RCC 7860 (cell line): ENCODE data around the gene KREMEN1.
A peak's percentile ranks its signal among the peaks of the same experiment; 100 is the strongest.

ENCODE experiments used
- DNase-seq: peaks from one replicate; pipeline ENCODE4 v3.0.0-alpha.2; 2015; ENCODE audit warnings: low spot score
- FAIRE-seq: peaks from 2 replicates; lab custom pipeline; 2012; peaks lifted over from hg19 to GRCh38; lab: Jason Lieb, UNC

KREMEN1 gene

DNA sequence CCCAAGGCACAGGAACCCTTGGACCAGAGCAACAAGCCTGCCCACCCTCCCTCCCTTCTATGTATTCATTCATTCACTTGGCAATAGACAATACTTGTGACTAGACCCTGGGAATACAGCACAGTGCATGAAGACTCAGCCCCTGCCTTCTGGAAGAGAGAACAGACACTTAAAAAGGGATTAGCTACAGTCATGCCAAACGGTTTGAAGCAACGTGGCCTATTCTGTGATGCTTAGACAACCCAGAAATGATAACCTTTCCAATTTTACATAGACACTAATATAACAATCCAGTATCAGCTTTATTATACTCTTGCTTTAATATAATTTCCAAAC lies 52.6 kb downstream of the KREMEN1 start:
- no peak for FAIRE-seq
- DNase-seq, result no peak

GRCh38 chr22:29125844-29126243 lies 53.0 kb downstream of the KREMEN1 start:
- DNase-seq (no peak), FAIRE-seq (no peak)

DNA sequence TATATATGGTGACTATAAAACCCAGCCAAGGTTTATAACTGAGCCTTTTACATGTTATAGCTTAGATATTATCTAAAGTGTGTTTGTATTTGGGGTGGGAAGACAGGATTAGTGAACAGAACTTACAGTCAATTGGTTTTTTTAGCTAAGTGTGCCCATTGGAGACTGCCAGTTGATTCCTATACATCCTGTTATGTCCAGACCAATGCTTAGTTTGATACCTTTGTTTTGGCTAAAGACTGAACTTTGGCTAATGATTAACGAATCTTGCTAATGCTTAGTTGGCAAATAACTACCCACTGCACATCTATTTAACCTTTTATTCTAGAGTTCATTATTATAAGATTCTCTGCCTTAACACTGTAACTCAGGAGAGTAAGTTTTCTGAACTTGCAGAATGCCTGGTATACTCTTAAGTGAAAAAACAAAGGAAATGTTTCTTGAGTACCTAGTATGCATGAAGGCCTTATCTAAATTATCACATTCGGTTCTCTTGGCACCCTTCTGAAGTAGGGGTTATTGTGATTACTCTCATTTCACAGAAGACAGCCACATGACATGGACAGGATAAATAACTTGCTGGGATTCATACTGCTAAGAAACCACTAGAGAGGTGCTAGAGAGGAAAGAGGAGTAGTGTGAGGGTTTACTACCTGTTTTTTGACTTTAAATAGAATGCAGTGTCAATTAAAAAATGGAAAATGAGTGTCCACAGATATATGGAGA lies 54.0 kb downstream of the KREMEN1 start:
- peak; percentile 22 for DNase-seq
- FAIRE-seq, result no peak

DNA sequence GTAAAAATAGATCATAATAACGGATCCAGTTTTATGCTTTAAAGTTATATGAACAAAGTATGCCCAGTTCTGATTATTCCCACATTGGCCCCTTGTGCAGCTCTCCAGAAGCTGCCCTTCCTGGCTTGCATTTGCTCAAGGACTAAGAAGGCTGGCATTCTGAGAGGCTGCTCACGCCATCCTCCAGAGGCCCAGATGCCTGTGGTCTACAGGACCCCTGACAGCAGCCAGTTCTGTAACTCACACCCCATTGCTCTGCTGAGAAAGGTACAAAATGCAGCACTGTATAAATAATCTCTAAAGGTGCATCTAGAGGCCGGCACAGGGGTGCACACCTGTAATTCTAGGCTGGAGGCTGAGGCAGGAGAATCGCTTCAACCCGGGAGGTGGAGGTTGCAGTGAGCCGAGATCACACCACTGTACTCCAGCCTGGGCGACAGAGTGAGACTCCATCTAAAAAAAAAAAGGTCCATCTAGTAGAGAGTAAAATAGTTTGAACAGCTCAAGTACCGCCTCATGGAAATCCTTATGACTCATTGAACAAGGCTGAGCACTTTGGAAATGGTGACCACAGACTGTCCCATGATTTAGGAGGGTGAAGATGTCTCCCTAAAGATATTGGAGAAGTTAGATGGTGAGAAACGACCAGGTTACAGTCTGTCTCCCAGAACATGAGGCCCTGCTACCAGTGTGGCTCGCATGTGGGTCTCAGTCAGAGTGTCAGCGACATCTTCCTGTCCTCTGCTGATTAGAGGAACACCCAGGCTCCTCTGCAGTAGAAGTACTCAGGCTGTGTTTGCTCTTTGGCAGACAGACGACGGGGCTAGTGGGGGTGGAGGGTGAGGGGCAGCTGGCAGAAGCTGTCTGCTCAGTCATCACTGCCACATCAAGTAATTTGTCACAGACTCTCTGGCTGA lies 56.3 kb downstream of the KREMEN1 start:
- FAIRE-seq (no peak), DNase-seq (peak; percentile 23)

- DNase-seq (no peak), FAIRE-seq (no peak)
Observed at GRCh38 chr22:29129808-29130140, 56.9 kb downstream of the KREMEN1 start.

- FAIRE-seq (no peak), DNase-seq (no peak)
Observed at GRCh38 chr22:29130476-29130875, 57.6 kb downstream of the KREMEN1 start.

GRCh38 chr22:29133603-29134133 lies 60.8 kb downstream of the KREMEN1 start:
- no peak for FAIRE-seq
- DNase-seq, result no peak

GRCh38 chr22:29134448-29134847 lies 61.6 kb downstream of the KREMEN1 start:
- FAIRE-seq (no peak), DNase-seq (no peak)

DNA sequence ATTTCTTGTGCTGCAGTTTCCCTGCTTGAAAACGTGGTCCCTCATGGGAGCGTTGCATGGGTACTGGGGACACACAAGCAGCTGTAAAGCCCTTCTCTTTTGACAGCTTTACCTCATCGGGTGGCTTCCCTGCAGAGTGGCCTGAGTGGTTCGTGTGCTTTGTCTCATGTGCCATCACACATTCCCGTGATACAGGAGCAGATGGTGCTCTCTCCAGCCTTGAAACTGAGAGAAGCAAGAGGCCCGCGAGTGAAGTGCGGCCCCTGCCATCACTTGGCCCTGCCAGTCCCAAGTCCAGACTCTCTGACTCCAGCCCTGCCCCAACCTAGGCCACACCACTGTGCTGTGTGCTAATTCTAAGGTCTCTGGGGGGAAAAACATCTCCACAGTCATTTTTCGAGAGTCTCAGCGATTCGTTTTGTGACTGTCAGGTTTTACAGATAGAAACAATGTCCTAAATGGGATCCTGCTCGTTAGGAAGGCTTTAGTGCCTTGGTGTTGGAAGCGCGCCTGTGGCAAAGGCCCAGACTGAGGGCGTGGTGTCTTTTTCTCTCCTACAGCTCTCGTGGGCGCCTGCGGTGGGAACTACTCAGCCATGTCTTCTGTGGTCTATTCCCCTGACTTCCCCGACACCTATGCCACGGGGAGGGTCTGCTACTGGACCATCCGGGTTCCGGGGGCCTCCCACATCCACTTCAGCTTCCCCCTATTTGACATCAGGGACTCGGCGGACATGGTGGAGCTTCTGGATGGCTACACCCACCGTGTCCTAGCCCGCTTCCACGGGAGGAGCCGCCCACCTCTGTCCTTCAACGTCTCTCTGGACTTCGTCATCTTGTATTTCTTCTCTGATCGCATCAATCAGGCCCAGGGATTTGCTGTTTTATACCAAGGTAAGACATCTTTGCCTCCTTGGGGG lies 64.2 kb downstream of the KREMEN1 start:
- DNase-seq (no peak), FAIRE-seq (no peak)

- DNase-seq (no peak), FAIRE-seq (no peak)
Observed at GRCh38 chr22:29138556-29139305, 65.9 kb downstream of the KREMEN1 start.

GRCh38 chr22:29139965-29140782 lies 67.3 kb downstream of the KREMEN1 start:
- FAIRE-seq (no peak), DNase-seq (no peak)

DNA sequence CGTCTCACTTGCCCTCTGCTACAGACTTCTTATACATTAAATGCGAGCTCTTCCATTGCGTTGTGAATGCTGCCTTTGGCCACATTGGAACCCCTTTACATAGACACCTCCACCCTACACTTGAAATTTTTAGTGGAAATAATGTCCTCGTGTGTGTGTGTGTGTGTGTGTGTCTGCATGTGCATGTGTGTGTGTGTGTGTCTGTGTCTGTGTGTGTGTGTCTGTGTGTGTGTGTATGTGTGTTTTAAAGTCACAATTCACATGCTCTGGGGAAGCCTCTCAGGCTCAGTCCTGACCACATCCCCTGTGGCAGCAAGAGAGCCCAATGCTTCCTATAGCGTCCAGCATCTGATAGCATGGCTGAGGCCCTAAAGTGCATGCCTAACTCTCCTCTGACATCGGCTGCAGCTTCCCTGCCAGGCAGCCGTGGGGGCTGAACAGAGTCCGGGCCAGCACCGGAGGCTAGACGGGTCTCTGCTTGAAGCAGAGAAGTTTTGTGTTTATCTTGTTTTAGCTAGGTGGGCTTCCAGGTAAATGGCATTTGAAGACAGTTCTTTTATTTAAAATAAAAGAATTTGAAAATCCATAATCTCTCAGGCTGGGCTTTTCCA lies 68.3 kb downstream of the KREMEN1 start:
- no peak for FAIRE-seq

GRCh38 chr22:29142116-29142515 lies 69.3 kb downstream of the KREMEN1 start:
- FAIRE-seq (no peak), DNase-seq (no peak)

More for the DNA sequence above, 68.3 kb downstream of the KREMEN1 start:
- no peak for DNase-seq

GRCh38 chr22:29143941-29144785 lies 71.3 kb downstream of the KREMEN1 start:
- DNase-seq (no peak), FAIRE-seq (no peak)

DNA sequence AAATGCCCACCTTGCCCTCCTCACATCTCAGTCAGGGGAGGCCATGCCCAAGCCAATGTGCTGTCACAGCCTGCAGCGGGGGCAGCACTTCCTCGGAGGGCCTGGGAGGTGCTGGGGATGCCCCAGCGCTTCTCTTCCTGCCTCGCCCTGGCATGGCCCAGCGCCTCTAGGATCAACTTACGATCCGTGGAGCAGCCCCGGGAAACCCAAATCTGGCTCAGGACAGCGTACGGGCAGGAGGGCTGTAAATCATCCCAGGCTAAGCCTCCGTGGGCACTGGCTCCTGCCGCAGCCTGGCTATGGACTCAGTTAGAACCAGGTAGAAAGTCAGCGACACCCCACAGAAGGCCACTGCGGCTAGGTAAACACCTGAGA lies 71.9 kb downstream of the KREMEN1 start:
- no peak for DNase-seq
- FAIRE-seq, result no peak

GRCh38 chr22:29145321-29146072 lies 72.7 kb downstream of the KREMEN1 start:
- no peak for FAIRE-seq
- no peak for DNase-seq

DNA sequence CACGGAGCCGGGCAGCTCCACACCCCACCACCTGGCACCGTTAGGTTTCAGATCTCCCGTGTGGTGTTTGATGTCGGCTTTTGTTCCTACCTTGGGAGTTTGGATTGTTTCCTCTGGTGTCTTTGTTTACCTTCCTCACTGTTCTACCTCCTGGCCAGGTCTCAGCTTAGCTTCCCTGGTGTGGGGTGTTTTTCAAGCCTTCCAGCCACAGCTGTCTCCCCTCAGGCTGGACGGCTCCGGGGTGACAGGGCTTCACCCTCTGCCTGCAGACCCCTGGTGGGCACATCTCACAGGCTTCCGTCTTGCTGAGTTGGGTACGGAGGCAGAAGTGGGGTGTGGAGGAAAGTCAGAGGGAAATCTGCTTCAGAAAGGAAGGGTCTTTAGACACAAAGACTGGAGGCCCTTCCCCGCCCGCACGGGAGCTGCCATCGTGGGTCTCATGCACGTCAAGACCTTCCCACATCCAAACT lies 73.3 kb downstream of the KREMEN1 start:
- DNase-seq (no peak), FAIRE-seq (no peak)
